PC-3 (cell line): ENCODE results near the gene TMEM131. TPM values are rescaled to one million over a fixed set of nuclear protein-coding genes. Genes with fewer than 3 reads are reported as not detected.

Source experiments
- ATAC-seq: fragments of 200-7000 bp; cut with Tn5 transposase; 2 replicates; pipeline ENCODE4 v1.9.1; 2020; ENCODE audit warnings: mild to moderate bottlenecking, moderate library complexity
- BruUV-seq: library from RNA; stranded (reverse); fragments of 400-500 nt; replicated peaks from 2 replicates; lab custom pipeline; 2021; lab: Mats Ljungman, UMichigan
- CTCF ChIA-PET: fragments of 300-600 bp; sonication (Branson Sonifier 250); formaldehyde crosslinking; loops from one replicate; lab custom pipeline; 2022; ENCODE audit warnings: antibody characterized with exemption; lab: Charles Lee
- POLR2A ChIA-PET: fragments of 300-600 bp; sonication (Branson Sonifier 250); formaldehyde crosslinking; loops from one replicate; lab custom pipeline; 2022; ENCODE audit warnings: antibody characterized with exemption; ENCODE audit not compliant: unreplicated experiment; lab: Charles Lee
- DNase-seq: peaks from one replicate; pipeline ENCODE4 v3.0.0-alpha.2; 2015
- H2AFZ ChIP-seq: fragments of 300-600 bp; sonication (generic); 2 replicates; pipeline ENCODE4 v1.6.0; 2016; ENCODE audit warnings: antibody characterized with exemption, low read length
- H3F3A ChIP-seq: fragments of 300-600 bp; sonication (generic); one replicate; pipeline ENCODE4 v1.6.0; 2017; ENCODE audit warnings: antibody characterized with exemption, low read length, control low read depth, mild to moderate bottlenecking; ENCODE audit not compliant: unreplicated experiment
- H3K27ac ChIP-seq: fragments of 300-600 bp; sonication (generic); 2 replicates; pipeline ENCODE4 v1.5.1; 2016; ENCODE audit warnings: mild to moderate bottlenecking, low read length
- H3K27me3 ChIP-seq: fragments of 300-600 bp; sonication (generic); 2 replicates; pipeline ENCODE4 v1.6.1; 2016; ENCODE audit warnings: low read length, mixed read lengths
- H3K36me3 ChIP-seq: fragments of 300-600 bp; sonication (generic); 2 replicates; pipeline ENCODE4 v1.6.1; 2016; ENCODE audit warnings: low read depth, mixed run types, low read length, mixed read lengths
- H3K4me1 ChIP-seq: fragments of 300-600 bp; sonication (generic); 2 replicates; pipeline ENCODE4 v1.5.1; 2016; ENCODE audit warnings: low read length; ENCODE audit not compliant: insufficient read depth
- H3K4me2 ChIP-seq: fragments of 300-600 bp; sonication (generic); 2 replicates; pipeline ENCODE4 v1.6.0; 2016; ENCODE audit warnings: low read length
- H3K4me3 ChIP-seq: fragments of 300-600 bp; sonication (generic); 2 replicates; pipeline ENCODE4 v1.5.1; 2016; ENCODE audit warnings: mild to moderate bottlenecking, low read length, mixed read lengths
- H3K79me2 ChIP-seq: fragments of 300-600 bp; sonication (generic); 2 replicates; pipeline ENCODE4 v1.6.1; 2017; ENCODE audit warnings: low read length, mixed read lengths
- H3K9ac ChIP-seq: fragments of 300-600 bp; sonication (generic); 2 replicates; pipeline ENCODE4 v1.6.0; 2016; ENCODE audit warnings: mild to moderate bottlenecking, low read length
- H3K9me2 ChIP-seq: fragments of 300-600 bp; sonication (generic); replicated peaks from 2 replicates; pipeline ENCODE4 v1.6.1; 2016; ENCODE audit warnings: mixed run types, low read length, mixed read lengths
- H3K9me3 ChIP-seq: fragments of 300-600 bp; sonication (generic); 2 replicates; pipeline ENCODE4 v1.6.1; 2016; ENCODE audit warnings: low read length, mixed read lengths
- H4K20me1 ChIP-seq: fragments of 300-600 bp; sonication (generic); 2 replicates; pipeline ENCODE4 v1.6.1; 2016; ENCODE audit warnings: low read length, mixed read lengths
- CTCF ChIP-seq: fragments of 300-600 bp; sonication (generic); conservative IDR thresholded peaks from 2 replicates; pipeline ENCODE4 v1.5.1; 2017; ENCODE audit warnings: antibody characterized with exemption, low read depth, mild to moderate bottlenecking, low read length
- EZH2 ChIP-seq: fragments of 300-600 bp; sonication (generic); IDR thresholded peaks from one replicate; pipeline ENCODE4 v1.6.1; 2017; ENCODE audit warnings: antibody characterized with exemption, mild to moderate bottlenecking, low read length; ENCODE audit not compliant: unreplicated experiment
- EZH2phosphoT487 ChIP-seq: fragments of 300-600 bp; sonication (generic); IDR thresholded peaks from 2 replicates; pipeline ENCODE4 v1.6.1; 2018; ENCODE audit warnings: mild to moderate bottlenecking, antibody characterized with exemption, low read length, borderline replicate concordance
- intact Hi-C: fragments of 100-400 bp; cut with micrococcal nuclease; formaldehyde crosslinking; loops from 2 replicates; pipeline ENCODE4 v1.9.0; 2023
- total RNA-seq: library from RNA; depleted of rRNA; stranded (reverse); fragments of >200 nt; gene quantifications from 2 replicates; pipeline ENCODE4 v1.2.3, GENCODE V29; 2014

Gene TMEM131
- total RNA-seq, 1 experiment from 2014 or later: 21.1 TPM

DNA sequence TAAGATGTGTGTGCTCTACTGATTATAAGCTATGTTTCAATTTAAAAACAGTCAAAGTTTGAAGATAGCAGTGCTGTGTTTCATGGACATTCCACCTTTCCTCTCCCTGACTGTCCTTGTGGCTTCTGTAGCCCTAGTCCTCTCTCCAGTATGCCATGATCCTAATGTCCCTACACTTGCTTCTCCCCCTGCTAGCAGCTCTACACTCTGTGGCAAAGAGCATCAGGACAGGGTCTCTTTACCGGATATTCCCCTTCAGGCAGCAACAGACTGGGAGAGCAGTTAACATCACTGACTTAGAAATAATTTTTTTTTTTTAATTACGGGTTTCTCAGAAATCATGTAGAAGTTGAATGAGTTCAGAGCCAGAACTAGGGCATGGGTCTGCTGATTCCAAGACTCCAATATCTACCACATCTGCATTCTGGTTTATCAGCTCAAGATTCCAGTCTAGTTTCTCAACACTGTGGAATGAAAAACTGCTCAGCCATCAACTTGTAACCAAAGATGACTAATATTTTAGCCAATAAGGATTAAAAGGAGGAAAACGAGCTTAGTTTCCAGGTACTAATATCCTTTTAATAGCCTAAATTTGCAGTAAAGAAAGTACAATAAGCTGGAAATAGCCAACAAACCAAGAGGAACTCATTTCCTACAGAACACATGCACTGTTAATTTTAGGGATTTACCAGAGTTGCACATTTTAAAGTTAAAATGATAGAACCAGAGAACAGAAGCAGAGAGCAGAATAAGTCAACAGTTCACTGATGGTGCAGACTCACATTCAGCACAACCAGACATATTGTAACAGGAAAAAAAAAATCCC lies 45.2 kb downstream of the TMEM131 start:
- DNase-seq: peak; percentile 82
- TF ChIP-seq EZH2 (no peak), CTCF (no peak), EZH2phosphoT487 (no peak)
- intact Hi-C loops: no loop called here
- CTCF ChIA-PET: no interaction called here
- POLR2A ChIA-PET: no interaction called here
- no peaks in the 10 kb centered on the region for H4K20me1 ChIP-seq
- peak overlapping the region; percentile 66 for H3K4me2 ChIP-seq
- no peak overlapping the region for H3K9ac ChIP-seq
- H3K4me1 ChIP-seq: peaks cover 20% of the 10 kb centered on the region
- peak overlapping the region; percentile 34 for H3K27ac ChIP-seq
- no peak overlapping the region for H2AFZ ChIP-seq
- peak; percentile 85 for ATAC-seq
- H3K27me3 ChIP-seq: no peaks in the 10 kb centered on the region
- no TSS peak for BruUV-seq
- H3K4me3 ChIP-seq: peak overlapping the region; percentile 23; the same call in 1 of the 2 replicates
- H3K9me2 ChIP-seq: no peaks in the 10 kb centered on the region
- H3F3A ChIP-seq: peaks cover 4% of the 10 kb centered on the region
- H3K9me3 ChIP-seq: no peaks in the 10 kb centered on the region
- no peaks in the 10 kb centered on the region for H3K36me3 ChIP-seq
- peaks cover 97% of the 10 kb centered on the region for H3K79me2 ChIP-seq

DNA sequence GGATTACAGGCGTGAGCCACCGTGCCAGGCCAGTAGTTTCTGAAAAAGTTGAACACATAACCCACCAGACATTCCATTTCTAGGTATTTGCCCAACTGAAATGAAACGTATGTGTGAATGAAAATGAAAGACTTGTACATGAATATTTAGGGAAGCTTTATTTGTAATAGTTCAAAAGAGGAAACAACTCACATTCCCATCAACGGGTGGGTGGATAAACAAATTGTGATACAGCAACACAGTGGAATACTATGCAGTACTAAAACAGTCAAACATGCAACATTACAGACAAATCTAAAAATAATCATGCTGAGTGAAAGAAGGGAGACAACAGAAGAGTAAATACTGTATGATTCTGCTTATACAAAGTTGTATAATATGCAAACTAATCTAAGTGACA lies 46.8 kb downstream of the TMEM131 start:
- no peak for DNase-seq
- peaks cover 4% of the 10 kb centered on the region for H3F3A ChIP-seq
- ATAC-seq: no peak
- no peaks in the 10 kb centered on the region for H3K9me2 ChIP-seq
- ChIA-PET CTCF (no interaction called here), POLR2A (no interaction called here)
- H3K36me3 ChIP-seq: no peaks in the 10 kb centered on the region
- H3K27me3 ChIP-seq: no peaks in the 10 kb centered on the region
- no TSS peak for BruUV-seq
- H3K79me2 ChIP-seq: peaks cover 98% of the 10 kb centered on the region
- no peaks in the 10 kb centered on the region for H4K20me1 ChIP-seq
- H3K4me2 ChIP-seq: no peak overlapping the region
- no peak overlapping the region for H2AFZ ChIP-seq
- peaks cover 20% of the 10 kb centered on the region for H3K4me1 ChIP-seq
- intact Hi-C loops: no loop called here
- H3K27ac ChIP-seq: no peak overlapping the region
- no peak for TF ChIP-seq CTCF
- no peak for TF ChIP-seq EZH2phosphoT487
- TF ChIP-seq EZH2: no peak
- no peak overlapping the region for H3K9ac ChIP-seq
- no peaks in the 10 kb centered on the region for H3K9me3 ChIP-seq
- no peak overlapping the region for H3K4me3 ChIP-seq

DNA sequence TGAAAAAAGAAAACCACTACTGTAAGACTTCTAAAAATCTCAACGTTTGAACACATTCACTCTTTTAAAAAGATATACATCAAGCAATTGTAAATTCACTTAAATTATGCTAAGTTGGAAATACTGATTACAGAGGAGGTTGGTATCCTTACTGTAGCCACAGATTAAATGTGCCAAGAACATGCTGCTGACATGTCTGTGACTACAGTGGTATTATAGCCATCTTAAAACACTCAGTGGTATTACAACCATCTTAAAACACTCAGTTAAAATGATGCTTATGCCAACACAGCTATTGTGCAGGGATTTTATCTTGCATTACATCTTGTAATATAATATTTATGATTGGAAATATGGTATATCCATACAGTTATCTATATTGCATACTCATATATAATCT lies 50.0 kb downstream of the TMEM131 start:
- BruUV-seq: no TSS peak

More for the DNA sequence above, 50.0 kb downstream of the TMEM131 start:
- peaks cover 4% of the 10 kb centered on the region for H3F3A ChIP-seq
- H3K4me1 ChIP-seq: peaks cover 11% of the 10 kb centered on the region
- ChIA-PET POLR2A (no interaction called here), CTCF (no interaction called here)
- intact Hi-C loops: no loop called here
- H3K9me3 ChIP-seq: no peaks in the 10 kb centered on the region
- H3K27ac ChIP-seq: no peak overlapping the region
- H3K9me2 ChIP-seq: no peaks in the 10 kb centered on the region
- no peaks in the 10 kb centered on the region for H4K20me1 ChIP-seq
- no peak overlapping the region for H2AFZ ChIP-seq
- H3K36me3 ChIP-seq: no peaks in the 10 kb centered on the region
- H3K27me3 ChIP-seq: no peaks in the 10 kb centered on the region
- TF ChIP-seq EZH2: no peak
- TF ChIP-seq CTCF: no peak
- TF ChIP-seq EZH2phosphoT487: no peak
- no peak overlapping the region for H3K4me2 ChIP-seq
- H3K9ac ChIP-seq: no peak overlapping the region
- DNase-seq: no peak
- H3K4me3 ChIP-seq: no peak overlapping the region
- H3K79me2 ChIP-seq: peaks cover 81% of the 10 kb centered on the region
- ATAC-seq: no peak
